ENCODE data around the gene TMIGD1.
"Not testable (repeated sequence)": the region's sequence is repeated elsewhere in the genome, so short reads cannot be mapped to it uniquely, and the experiment has no call there.

TMIGD1 gene

GRCh38 chr17:30358055-30358760 is 24.4 kb upstream of the TMIGD1 start:
- no peak for DNase-seq

- DNase-seq, result no peak
Measured at GRCh38 chr17:30357476-30357875, 23.6 kb upstream of the TMIGD1 start.

- no peak for DNase-seq
Measured at GRCh38 chr17:30354701-30355100, 20.8 kb upstream of the TMIGD1 start.

DNA sequence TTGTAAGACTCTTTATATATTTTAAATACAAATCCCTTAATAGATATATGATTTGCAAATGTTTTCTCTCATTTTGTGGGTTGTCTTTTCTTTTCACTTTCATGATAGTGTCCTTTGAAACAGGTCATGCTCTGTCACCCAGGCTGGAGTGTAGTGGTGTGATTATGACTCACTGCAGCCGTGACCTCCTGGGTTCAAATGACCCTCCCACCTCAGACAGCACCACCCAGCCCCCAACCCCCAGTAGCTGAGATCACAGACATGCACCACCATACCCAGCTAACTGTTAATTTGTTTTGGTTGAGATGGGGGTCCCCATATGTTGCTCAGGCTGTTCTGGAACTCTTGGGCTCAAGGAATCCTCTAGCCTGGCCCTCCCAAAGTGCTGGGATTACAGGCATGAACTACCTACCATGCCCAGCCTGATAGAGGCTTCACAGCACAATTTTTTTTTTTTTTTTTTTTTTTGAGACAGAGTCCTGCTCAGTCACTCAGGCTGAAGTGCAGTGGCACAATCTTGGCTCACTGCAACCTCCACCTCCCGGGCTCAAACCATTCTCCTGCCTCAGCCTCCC is 18.5 kb upstream of the TMIGD1 start:
- DNase-seq, result no peak

GRCh38 chr17:30351735-30352134 is 17.9 kb upstream of the TMIGD1 start:
- DNase-seq, result no peak

- not testable (repeated sequence) for DNase-seq
Measured at GRCh38 chr17:30351263-30351662, 17.4 kb upstream of the TMIGD1 start.

DNA sequence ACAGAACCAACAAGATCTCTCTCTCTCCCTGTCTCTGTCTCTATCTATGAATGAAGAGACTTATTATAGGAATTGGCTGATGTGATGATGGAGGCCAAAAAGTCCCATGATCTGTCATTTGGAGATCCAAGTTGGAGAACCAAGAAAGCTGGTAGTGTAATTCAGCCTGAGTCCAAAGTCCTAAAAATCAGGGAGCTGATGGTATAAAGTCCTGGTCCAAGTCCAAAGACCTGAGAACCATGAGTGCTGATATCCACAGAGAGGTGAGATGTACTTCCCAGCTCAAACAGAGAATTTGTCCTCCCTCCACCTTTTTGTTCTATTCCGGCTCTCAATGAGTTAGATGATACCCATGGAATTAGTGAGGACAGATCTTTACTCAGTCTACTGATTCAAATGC is 15.4 kb upstream of the TMIGD1 start:
- no peak for DNase-seq

DNA sequence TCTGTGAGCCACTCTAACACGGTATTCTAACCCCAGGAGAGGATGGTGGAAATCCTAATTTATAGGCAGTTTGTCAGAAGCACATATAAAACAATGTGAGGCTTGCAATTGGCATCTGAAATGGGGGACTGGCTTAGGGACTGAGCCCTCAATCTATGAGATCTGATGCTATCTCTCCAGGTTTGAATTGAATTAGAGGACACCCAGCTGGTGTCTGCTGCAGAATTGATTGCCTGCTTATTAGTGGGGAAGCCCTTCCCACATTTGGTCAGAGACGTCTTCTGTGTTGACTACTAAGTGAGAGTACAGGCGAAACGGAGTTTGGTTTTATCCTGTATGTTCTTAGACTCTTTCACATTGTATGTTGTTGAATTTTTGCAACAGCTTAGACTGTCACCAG is 13.6 kb upstream of the TMIGD1 start:
- no peak for DNase-seq

- no peak for DNase-seq
Measured at GRCh38 chr17:30346221-30346795, 12.5 kb upstream of the TMIGD1 start.

- no peak for DNase-seq
Measured at GRCh38 chr17:30345527-30346075, 11.7 kb upstream of the TMIGD1 start.

DNA sequence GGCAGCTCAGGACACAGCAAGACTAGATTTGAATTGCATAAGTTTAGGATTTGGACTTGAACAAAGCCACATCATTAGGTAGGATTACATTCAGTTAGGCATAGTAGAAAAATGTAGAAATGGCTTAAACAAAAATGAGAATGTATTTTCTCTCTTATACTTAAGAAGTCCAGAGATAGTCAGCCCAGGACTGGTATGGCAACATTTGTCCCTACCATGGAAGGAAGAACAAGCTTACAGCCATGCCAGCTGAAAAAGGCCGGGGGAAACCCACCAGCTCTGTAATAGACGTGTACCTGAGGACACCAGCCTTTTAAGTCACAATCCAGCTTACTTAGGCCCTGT is 11.2 kb upstream of the TMIGD1 start:
- DNase-seq, result no peak

DNA sequence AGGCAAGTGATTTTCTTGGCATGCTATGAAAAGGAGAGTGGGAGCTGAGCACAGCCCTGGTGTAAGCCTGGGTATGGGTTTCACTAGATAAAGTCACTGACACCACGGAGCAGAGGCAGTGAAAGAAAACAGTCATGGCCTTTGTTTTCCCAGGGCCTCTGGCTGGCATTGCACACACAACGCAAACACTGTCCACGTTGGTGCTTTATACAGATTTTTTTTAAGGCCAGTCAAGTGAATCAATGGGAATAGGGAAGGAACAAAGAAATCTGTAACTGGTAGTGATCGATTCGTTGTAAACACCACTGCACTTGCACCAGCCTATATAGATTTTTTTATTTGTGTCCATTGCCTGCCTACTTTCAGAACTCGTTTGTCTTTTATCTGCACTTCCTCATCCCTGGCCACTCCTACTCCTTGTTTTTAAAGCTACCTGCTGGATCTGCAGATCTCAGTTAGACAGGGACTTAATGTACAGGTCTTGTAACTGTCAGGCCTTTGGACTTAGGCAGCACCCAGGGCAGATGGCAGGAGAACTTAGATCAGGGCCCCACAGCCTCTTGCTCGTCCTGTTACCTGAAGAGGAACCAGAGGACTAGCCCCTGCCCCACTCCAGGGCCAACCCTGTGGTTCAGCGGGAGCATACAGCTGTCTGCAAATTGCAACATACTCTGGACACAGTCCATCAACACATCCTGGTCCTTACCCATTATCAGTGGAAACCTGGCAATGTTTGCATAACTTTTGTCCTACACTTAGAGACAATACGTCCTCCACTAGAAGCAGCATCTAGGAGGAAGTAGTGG is 10.6 kb upstream of the TMIGD1 start:
- peak; percentile 45 for DNase-seq

GRCh38 chr17:30343796-30344195 is 9.9 kb upstream of the TMIGD1 start:
- DNase-seq, result no peak

DNA sequence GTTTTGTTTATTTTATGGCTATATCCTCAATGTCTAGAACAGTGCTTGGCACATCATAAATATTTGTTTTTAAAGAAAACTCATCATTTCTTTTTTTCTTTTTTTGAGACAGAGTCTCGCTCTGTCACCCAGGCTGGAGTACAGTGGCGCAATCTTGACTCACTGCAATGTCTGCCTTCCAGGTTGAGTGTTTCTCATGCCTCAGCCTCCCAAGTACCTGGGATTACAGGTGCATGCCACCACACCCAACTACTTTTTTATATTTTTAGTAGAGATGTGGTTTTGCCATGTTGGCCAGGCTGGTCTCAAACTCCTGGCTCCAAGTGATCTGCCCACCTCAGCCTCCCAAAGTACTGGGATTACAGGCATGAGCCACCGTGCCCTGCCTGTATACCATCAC is 9.4 kb upstream of the TMIGD1 start:
- DNase-seq, result not testable (repeated sequence)

DNA sequence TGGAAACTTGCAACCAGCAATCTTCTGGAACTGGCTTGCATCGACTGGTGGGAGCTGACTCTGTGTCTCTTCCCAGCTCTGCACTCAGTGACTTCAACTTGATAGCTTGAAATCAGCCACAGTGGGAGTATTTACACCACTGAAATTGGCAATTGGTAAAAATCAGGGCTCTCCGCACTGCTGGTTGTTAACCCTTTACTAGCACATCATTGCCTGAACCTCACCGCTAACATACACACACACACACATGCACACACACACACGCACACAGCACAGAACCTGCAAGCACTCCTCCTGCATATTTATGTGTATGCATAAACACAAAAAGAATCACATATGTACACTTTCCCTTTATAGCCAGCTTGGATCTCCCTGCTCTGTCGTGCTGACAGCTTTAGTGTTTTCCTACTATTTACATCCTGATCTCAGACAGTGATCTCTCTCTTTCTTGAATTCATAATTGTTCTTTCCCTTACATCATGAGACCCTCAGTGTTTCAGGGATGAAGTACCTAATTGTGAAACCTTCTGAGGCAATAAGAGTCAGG is 7.9 kb upstream of the TMIGD1 start:
- DNase-seq, result no peak

DNA sequence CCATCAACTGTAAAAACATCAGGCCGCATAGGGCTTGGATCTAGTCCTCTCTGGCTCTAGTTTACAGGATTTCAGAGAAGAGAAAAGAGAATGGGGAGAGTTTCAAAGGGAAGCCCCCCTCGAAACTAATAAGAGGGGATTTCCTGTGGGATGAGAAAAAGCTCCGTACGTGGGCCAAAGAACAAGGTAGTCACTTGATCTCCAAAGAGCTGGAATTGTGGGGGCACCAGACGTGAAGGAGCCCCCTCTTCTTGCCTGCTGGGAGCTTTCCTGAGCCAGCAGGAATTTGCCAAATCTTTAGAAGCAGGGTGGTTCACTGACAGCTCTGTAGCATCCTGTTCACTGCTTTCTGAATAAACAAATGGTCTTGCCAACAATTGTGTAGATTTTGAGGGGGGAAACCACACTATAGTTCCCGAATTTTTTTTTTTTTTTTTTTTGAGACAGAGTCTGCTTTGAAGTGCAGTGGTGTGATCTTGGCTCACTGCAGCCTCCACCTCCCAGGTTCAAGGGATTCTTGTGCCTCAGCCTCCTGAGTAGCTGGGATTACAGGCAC is 7.0 kb upstream of the TMIGD1 start:
- no peak for DNase-seq

GRCh38 chr17:30339086-30339485 is 5.2 kb upstream of the TMIGD1 start:
- no peak for DNase-seq

GRCh38 chr17:30337393-30337999 is 3.6 kb upstream of the TMIGD1 start:
- DNase-seq, result no peak

DNA sequence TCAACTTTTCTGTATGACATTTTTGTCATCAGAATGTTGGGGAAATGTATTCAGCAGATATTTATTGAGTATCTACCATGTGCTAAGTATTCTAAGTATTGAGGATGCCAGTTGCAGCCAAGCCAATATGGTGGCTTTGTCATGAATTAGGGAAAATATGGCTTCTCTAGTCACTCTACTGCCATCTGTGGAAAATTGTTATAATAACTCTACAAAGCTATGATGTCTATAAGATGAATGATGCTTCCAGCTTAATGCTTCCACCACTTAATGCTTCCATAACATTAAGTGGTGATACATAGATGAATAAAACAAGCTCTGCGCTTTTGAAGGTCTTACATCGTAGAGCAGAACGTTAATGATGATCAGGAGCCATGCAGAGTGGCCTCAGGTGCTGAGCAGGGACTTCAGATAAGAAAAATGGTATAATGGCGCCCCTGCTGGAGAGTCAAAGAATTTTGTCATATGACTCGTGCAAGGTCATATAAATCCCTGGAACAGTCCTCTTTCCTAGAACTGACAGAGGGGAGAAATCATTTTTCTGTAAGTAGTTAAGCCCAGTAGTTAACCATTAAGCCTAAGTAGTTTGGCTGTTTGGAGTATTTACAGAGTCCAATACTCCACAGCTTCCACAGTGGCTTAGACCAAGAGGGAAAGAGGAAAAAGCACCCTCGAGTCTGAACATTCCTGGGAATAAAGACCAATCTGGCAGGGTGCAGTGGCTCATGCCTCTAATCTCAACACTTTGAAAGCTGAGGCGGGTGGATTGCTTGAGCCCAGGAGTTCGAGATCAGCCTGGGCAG is 2.7 kb upstream of the TMIGD1 start:
- DNase-seq, result peak; percentile 68

GRCh38 chr17:30334421-30334820 is 564 bp upstream of the TMIGD1 start:
- DNase-seq, result no peak

GRCh38 chr17:30332057-30332542 is 1.8 kb downstream of the TMIGD1 start:
- DNase-seq, result no peak
